ENCODE measurements around the gene SCAMP2. TPM values are rescaled to one million over a fixed set of nuclear protein-coding genes. Genes with fewer than 3 reads are reported as not detected.

SCAMP2 gene
- total and polyA plus RNA-seq, 2 experiments from 2014 or later, result 34.7 to 51.3 TPM

- Histone ChIP-seq H3K4me3 (no peak overlapping the region), H3K4me2 (no peak overlapping the region), H3K27me3 (ENCODE audit: insufficient read depth) (no peaks in the 10 kb centered on the region), H3F3A (replicated peaks; ENCODE audit: low read depth) (peaks cover 17% of the 10 kb centered on the region; the same call in 1 of the 2 replicates), H3K79me2 (replicated peaks; ENCODE audit: insufficient read depth) (peaks cover 13% of the 10 kb centered on the region), H3K9me2 (ENCODE audit: insufficient read depth) (no peaks in the 10 kb centered on the region), H4K20me1 (replicated peaks; ENCODE audit: insufficient read depth) (peaks cover 7% of the 10 kb centered on the region; the same call in 1 of the 2 replicates), H2AFZ (no peak overlapping the region), H3K4me1 (ENCODE audit: insufficient read depth) (peaks cover 6% of the 10 kb centered on the region), H3K36me3 (ENCODE audit: insufficient read depth) (peaks cover 24% of the 10 kb centered on the region), H3K27ac (ENCODE audit: low read depth) (no peak overlapping the region)
- Mint-ChIP-seq H3K4me3 (no peak overlapping the region), H3K27me3 (ENCODE audit: insufficient read depth, low read depth, poor library complexity) (peaks cover 14% of the 10 kb centered on the region), H3K4me1 (peaks cover 13% of the 10 kb centered on the region), H3K27ac (no peak overlapping the region), H3K9me3 (no peaks in the 10 kb centered on the region), H3K36me3 (ENCODE audit: low read depth) (peaks cover 83% of the 10 kb centered on the region)
- ATAC-seq (peak; percentile 19), DNase-seq (ENCODE audit: low spot score) (peak; percentile 64)
- TF ChIP-seq EZH2phosphoT487 (IDR thresholded peaks at IDR 0.05; ENCODE audit: unreplicated experiment), result no peak
- peak; percentile 68 to 98 for TF ChIP-seq CTCF (conservative IDR thresholded peaks at IDR 0.05; ENCODE audit: low read depth in 2 of 2)
Observed at GRCh38 chr15:74901612-74902063, 28.5 kb upstream of the SCAMP2 start.

DNA sequence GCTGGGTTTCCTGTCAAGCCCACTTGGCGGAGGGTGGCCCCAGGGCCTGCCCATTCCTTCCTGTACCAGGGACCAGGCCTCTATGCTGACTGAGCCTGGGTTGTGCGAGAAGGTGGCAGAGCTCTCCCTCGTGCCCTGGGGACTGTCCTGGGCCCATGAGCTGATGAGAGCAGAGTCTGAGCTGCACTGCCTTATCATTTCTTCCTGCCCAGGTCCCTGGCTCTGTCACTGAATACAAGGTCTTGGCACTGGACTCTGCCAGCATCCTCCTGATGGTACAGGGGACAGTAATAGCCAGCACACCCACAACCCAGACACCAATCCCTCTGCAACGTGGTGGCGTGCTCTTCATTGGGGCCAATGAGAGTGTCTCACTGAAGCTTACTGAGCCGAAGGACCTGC is 24.1 kb upstream of the SCAMP2 start:
- H3K4me2 ChIP-seq, result no peak overlapping the region
- H3K4me3 ChIP-seq, result no peak overlapping the region
- Mint-ChIP-seq H3K4me1 (no peaks in the 10 kb centered on the region), H3K9me3 (no peaks in the 10 kb centered on the region), H3K27ac (no peak overlapping the region), H3K36me3 (ENCODE audit: low read depth) (peaks cover 65% of the 10 kb centered on the region), H3K4me3 (no peak overlapping the region; the same call in 2 of the 3 replicates), H3K27me3 (ENCODE audit: insufficient read depth, low read depth, poor library complexity) (peaks cover 9% of the 10 kb centered on the region)
- ATAC-seq (no peak), DNase-seq (ENCODE audit: low spot score) (no peak)
- peaks cover 6% of the 10 kb centered on the region; the same call in 1 of the 2 replicates for H4K20me1 ChIP-seq (replicated peaks; ENCODE audit: insufficient read depth)
- no peaks in the 10 kb centered on the region for H3K27me3 ChIP-seq (ENCODE audit: insufficient read depth)
- no peak overlapping the region for H3K27ac ChIP-seq (ENCODE audit: low read depth)
- peak; percentile 35 for TF ChIP-seq POLR2AphosphoS5 (IDR thresholded peaks at IDR 0.05; ENCODE audit: low read depth)
- TF ChIP-seq, protein P1, sequence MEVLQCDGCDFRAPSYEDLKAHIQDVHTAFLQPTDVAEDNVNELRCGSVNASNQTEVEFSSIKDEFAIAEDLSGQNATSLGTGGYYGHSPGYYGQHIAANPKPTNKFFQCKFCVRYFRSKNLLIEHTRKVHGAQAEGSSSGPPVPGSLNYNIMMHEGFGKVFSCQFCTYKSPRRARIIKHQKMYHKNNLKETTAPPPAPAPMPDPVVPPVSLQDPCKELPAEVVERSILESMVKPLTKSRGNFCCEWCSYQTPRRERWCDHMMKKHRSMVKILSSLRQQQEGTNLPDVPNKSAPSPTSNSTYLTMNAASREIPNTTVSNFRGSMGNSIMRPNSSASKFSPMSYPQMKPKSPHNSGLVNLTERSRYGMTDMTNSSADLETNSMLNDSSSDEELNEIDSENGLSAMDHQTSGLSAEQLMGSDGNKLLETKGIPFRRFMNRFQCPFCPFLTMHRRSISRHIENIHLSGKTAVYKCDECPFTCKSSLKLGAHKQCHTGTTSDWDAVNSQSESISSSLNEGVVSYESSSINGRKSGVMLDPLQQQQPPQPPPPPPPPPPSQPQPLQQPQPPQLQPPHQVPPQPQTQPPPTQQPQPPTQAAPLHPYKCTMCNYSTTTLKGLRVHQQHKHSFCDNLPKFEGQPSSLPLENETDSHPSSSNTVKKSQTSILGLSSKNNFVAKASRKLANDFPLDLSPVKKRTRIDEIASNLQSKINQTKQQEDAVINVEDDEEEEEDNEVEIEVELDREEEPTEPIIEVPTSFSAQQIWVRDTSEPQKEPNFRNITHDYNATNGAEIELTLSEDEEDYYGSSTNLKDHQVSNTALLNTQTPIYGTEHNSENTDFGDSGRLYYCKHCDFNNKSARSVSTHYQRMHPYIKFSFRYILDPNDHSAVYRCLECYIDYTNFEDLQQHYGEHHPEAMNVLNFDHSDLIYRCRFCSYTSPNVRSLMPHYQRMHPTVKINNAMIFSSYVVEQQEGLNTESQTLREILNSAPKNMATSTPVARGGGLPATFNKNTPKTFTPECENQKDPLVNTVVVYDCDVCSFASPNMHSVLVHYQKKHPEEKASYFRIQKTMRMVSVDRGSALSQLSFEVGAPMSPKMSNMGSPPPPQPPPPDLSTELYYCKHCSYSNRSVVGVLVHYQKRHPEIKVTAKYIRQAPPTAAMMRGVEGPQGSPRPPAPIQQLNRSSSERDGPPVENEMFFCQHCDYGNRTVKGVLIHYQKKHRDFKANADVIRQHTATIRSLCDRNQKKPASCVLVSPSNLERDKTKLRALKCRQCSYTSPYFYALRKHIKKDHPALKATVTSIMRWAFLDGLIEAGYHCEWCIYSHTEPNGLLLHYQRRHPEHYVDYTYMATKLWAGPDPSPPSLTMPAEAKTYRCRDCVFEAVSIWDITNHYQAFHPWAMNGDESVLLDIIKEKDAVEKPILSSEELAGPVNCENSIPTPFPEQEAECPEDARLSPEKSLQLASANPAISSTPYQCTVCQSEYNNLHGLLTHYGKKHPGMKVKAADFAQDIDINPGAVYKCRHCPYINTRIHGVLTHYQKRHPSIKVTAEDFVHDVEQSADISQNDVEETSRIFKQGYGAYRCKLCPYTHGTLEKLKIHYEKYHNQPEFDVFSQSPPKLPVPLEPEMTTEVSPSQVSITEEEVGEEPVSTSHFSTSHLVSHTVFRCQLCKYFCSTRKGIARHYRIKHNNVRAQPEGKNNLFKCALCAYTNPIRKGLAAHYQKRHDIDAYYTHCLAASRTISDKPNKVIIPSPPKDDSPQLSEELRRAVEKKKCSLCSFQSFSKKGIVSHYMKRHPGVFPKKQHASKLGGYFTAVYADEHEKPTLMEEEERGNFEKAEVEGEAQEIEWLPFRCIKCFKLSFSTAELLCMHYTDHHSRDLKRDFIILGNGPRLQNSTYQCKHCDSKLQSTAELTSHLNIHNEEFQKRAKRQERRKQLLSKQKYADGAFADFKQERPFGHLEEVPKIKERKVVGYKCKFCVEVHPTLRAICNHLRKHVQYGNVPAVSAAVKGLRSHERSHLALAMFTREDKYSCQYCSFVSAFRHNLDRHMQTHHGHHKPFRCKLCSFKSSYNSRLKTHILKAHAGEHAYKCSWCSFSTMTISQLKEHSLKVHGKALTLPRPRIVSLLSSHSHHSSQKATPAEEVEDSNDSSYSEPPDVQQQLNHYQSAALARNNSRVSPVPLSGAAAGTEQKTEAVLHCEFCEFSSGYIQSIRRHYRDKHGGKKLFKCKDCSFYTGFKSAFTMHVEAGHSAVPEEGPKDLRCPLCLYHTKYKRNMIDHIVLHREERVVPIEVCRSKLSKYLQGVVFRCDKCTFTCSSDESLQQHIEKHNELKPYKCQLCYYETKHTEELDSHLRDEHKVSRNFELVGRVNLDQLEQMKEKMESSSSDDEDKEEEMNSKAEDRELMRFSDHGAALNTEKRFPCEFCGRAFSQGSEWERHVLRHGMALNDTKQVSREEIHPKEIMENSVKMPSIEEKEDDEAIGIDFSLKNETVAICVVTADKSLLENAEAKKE (CRISPR knock-in tag; IDR thresholded peaks at IDR 0.05), result no peak
- H3K79me2 ChIP-seq (replicated peaks; ENCODE audit: insufficient read depth), result no peaks in the 10 kb centered on the region
- H3K9me2 ChIP-seq (ENCODE audit: insufficient read depth), result no peaks in the 10 kb centered on the region
- peaks cover 16% of the 10 kb centered on the region; the same call in 1 of the 2 replicates for H3F3A ChIP-seq (replicated peaks; ENCODE audit: low read depth)
- H3K4me1 ChIP-seq (ENCODE audit: insufficient read depth), result no peaks in the 10 kb centered on the region
- no peak overlapping the region for H2AFZ ChIP-seq
- peaks cover 13% of the 10 kb centered on the region for H3K36me3 ChIP-seq (ENCODE audit: insufficient read depth)

All from GM23338 (cell line).